ENCODE results near the gene TRIM44.

DNA sequence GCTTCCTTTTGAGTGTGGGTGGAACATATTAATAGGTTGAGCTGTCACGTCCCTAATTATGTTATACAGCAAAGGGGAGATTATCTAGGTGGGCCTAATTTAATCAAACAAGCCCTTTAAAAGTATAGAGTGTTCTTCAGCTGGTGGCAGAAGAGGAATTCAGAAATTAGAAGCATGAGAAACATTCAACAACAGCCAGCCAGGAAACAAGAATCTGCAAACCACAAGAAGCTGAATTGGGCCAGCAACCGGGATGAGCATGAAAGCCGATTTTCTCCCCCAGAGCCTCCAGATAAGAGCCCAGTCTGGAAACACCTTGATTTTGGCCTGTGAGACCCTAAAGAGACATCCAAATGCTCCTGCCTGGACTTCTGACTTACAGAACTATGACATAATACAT, 175.5 kb downstream of the TRIM44 start:
- TF ChIP-seq, protein P1, sequence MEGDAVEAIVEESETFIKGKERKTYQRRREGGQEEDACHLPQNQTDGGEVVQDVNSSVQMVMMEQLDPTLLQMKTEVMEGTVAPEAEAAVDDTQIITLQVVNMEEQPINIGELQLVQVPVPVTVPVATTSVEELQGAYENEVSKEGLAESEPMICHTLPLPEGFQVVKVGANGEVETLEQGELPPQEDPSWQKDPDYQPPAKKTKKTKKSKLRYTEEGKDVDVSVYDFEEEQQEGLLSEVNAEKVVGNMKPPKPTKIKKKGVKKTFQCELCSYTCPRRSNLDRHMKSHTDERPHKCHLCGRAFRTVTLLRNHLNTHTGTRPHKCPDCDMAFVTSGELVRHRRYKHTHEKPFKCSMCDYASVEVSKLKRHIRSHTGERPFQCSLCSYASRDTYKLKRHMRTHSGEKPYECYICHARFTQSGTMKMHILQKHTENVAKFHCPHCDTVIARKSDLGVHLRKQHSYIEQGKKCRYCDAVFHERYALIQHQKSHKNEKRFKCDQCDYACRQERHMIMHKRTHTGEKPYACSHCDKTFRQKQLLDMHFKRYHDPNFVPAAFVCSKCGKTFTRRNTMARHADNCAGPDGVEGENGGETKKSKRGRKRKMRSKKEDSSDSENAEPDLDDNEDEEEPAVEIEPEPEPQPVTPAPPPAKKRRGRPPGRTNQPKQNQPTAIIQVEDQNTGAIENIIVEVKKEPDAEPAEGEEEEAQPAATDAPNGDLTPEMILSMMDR (IDR thresholded peaks at IDR 0.05): no peak
- no peak for TF ChIP-seq POLR2A (IDR thresholded peaks at IDR 0.05)

Data from breast epithelium (tissue), 3 donors.